Upper lobe of right lung (tissue), 1 donor: ENCODE results near the gene TMEM126A. TPM values are rescaled to one million over a fixed set of nuclear protein-coding genes. Genes with fewer than 3 reads are reported as not detected.
"Not testable (repeated sequence)": the region's sequence is repeated elsewhere in the genome, so short reads cannot be mapped to it uniquely, and the experiment has no call there.

Experiments
- ATAC-seq: fragments of 200-7000 bp; cut with Tn5 transposase; one replicate; pipeline ENCODE4 v1.9.1; 2020; ENCODE audit warnings: mild to moderate bottlenecking, moderate library complexity
- DNase-seq: peaks from one replicate; pipeline ENCODE4 v3.0.0-alpha.2; 2020
- H3K27ac ChIP-seq: fragments of 200-600 bp; one replicate; pipeline ENCODE4 v1.8.0; 2022
- H3K27me3 ChIP-seq: fragments of 200-600 bp; one replicate; pipeline ENCODE4 v1.8.0; 2022; ENCODE audit warnings: mild to moderate bottlenecking
- H3K36me3 ChIP-seq: fragments of 200-600 bp; one replicate; pipeline ENCODE4 v1.8.0; 2022
- H3K4me1 ChIP-seq: fragments of 200-600 bp; one replicate; pipeline ENCODE4 v1.8.0; 2022
- H3K4me3 ChIP-seq: fragments of 200-600 bp; one replicate; pipeline ENCODE4 v1.8.0; 2022; ENCODE audit warnings: mild to moderate bottlenecking
- H3K9me3 ChIP-seq: fragments of 200-600 bp; one replicate; pipeline ENCODE4 v1.8.0; 2022
- intact Hi-C: fragments of 100-400 bp; cut with DNase I; formaldehyde crosslinking; loops from one replicate; pipeline ENCODE4 v1.11.0; 2022
- total RNA-seq: library from RNA; stranded (reverse); fragmentation: NEBNext Ultra II Directional; extraction: Animal tissue kit (Norgen Biotek cat#: 25700); gene quantifications from one replicate; pipeline ENCODE4 v1.2.1, GENCODE V29; 2021
- TF ChIP-seq, protein P1 (sequence below): fragments of 200-600 bp; IDR thresholded peaks from one replicate; pipeline ENCODE4 v1.8.0; 2022; ENCODE audit warnings: antibody characterized with exemption
- donor health status: DM: no; HTN: yes; CAD: no; lungs with severe emphysema.

Gene TMEM126A
- total RNA-seq, 1 donor from 2014 or later = 26.1 TPM

DNA sequence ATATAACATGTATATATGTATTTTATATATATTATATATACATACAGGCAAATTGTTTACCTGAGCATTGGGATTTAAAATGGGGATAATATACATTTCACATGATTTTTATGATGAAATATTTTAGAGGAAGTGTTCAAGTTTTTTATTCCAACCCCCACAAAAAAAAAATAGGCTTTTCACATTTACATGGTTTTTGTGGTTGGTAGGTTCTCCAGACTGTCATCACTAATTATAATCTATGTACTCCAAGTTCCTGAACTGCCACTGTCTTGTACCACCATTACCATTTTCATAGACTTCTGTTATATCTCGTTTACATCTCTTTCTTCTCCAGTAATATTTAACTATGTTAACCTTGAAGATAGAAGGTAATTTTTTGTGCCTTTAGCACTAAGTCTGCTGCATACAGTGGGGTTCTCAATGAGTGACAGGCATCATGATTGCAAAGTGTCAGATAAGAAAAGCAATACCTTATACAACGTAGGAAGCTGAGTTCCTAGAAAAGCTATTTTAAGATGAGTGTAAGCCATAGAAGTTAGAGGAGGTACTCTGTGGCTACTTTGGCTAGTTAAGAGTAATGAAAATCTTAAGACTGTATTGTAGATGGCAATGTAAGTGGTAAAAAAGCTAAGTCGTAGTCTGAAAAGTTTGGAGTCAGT is 5.2 kb downstream of the TMEM126A start:
- H3K36me3 ChIP-seq = peaks cover 56% of the 10 kb centered on the region
- peaks cover 14% of the 10 kb centered on the region for H3K4me1 ChIP-seq

DNA sequence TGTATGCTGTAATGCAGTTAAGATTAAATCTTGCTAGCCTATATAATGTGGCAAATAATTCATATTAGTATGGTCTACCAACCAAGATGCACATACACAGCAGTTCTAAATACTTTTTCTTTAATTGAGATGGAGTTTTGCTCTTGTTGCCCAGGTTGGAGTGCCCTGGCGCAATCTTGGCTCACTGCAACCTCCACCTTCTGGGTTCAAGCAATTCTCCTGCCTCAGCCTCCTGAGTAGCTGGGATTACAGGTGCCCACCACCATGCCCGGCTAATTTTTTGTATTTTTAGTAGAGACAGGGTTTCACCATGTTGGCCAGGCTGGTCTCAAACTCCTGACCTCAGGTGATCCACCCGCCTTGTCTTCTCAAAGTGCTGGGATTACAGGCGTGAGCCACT is 6.6 kb downstream of the TMEM126A start:
- H3K4me3 ChIP-seq, H3K9me3 ChIP-seq, DNase-seq, ATAC-seq, H3K27me3 ChIP-seq, H3K27ac ChIP-seq, intact Hi-C loops: not testable (repeated sequence)
- Histone ChIP-seq H3K36me3 (peaks cover 69% of the 10 kb centered on the region), H3K4me1 (peaks cover 11% of the 10 kb centered on the region)

More for the DNA sequence above, 5.2 kb downstream of the TMEM126A start:
- H3K9me3 ChIP-seq = no peaks in the 10 kb centered on the region
- H3K27ac ChIP-seq = no peak overlapping the region
- intact Hi-C loops = no loop called here
- no peak for DNase-seq
- no peak for ATAC-seq
- no peak overlapping the region for H3K4me3 ChIP-seq
- H3K27me3 ChIP-seq = no peaks in the 10 kb centered on the region
- TF ChIP-seq, protein P1, sequence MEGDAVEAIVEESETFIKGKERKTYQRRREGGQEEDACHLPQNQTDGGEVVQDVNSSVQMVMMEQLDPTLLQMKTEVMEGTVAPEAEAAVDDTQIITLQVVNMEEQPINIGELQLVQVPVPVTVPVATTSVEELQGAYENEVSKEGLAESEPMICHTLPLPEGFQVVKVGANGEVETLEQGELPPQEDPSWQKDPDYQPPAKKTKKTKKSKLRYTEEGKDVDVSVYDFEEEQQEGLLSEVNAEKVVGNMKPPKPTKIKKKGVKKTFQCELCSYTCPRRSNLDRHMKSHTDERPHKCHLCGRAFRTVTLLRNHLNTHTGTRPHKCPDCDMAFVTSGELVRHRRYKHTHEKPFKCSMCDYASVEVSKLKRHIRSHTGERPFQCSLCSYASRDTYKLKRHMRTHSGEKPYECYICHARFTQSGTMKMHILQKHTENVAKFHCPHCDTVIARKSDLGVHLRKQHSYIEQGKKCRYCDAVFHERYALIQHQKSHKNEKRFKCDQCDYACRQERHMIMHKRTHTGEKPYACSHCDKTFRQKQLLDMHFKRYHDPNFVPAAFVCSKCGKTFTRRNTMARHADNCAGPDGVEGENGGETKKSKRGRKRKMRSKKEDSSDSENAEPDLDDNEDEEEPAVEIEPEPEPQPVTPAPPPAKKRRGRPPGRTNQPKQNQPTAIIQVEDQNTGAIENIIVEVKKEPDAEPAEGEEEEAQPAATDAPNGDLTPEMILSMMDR = no peak

DNA sequence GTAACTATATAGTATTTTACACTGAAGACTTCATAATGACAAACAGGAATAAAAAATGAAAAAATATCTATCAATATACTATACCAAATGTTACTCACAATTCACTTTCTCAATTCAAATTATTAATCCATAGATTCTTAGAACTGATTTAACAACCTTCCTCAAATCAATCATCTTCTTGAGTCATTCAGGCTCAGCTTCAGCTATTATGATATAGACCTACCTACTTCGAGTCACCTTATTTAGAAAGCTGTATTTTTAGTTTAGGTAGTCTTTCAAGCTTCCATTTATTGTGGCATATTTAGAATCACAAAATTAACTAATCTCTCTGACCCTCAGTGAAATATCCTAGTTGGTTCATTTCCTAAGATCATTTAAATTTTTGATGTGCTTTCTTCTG is 9.0 kb downstream of the TMEM126A start:
- ATAC-seq (no peak), DNase-seq (no peak)
- intact Hi-C loops = no loop called here
- H3K36me3 ChIP-seq = peaks cover 82% of the 10 kb centered on the region
- no peak overlapping the region for H3K4me3 ChIP-seq
- H3K9me3 ChIP-seq = no peaks in the 10 kb centered on the region
- peaks cover 33% of the 10 kb centered on the region for H3K4me1 ChIP-seq
- no peak overlapping the region for H3K27ac ChIP-seq
- TF ChIP-seq, protein P1 = no peak
- H3K27me3 ChIP-seq = no peaks in the 10 kb centered on the region

DNA sequence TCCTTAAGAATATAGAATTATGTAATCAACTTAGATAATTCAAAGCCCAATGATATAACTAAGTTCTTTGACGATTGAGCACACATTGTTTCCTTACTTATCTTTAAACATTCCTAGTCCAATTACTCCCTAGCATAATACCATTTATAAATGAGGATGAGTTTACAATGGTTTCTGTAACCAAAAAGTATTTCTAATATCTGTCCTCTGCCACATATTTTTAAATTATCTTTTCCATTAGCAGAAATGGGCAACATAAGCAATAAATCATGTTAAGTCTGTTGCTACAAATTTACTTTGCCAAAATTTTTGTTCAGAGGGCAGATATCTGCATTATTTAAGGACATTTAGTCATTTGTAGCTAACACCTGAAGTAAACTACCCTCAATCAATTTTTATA is 10.4 kb downstream of the TMEM126A start:
- intact Hi-C loops = no loop called here
- no peaks in the 10 kb centered on the region for H3K9me3 ChIP-seq
- H3K36me3 ChIP-seq = peaks cover 90% of the 10 kb centered on the region
- no peak overlapping the region for H3K4me3 ChIP-seq
- DNase-seq (no peak), ATAC-seq (no peak)
- H3K27me3 ChIP-seq = no peaks in the 10 kb centered on the region
- H3K27ac ChIP-seq = no peak overlapping the region
- TF ChIP-seq, protein P1 = no peak
- H3K4me1 ChIP-seq = peaks cover 45% of the 10 kb centered on the region

DNA sequence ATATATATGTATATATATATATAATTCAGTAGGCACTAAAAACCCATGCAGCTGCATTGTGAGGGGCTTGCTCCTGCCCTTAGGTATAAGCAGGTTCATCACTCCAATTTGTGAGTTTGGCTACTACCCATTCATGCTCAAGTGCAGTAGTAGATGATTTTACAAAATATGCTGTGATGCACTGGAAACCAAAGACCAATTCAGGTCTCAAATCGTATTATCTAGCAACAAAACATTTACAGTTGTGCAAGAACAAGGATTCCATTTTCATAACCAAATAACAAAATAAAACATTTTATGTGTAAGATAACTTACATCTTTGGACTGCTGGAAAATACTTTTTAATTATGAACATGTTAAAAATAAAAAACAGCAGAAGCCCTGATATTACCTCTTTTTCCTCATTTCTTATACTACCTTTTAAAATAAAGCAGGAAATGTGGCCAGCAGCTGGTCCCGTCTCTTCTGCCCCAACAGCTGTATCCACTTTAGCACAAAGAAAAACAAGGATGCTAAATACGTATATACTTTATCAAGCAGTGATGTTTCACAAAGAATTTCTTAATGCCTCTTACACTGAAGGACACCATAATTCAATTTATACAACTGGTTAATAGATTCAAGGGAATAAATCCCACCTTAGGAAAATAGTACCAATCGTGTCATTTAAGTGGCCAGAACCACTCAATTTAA is 14.4 kb downstream of the TMEM126A start:
- Histone ChIP-seq H3K4me3 (peak overlapping the region; percentile 94), H3K4me1 (peaks cover 45% of the 10 kb centered on the region), H3K27ac (no peak overlapping the region), H3K36me3 (peaks cover 54% of the 10 kb centered on the region), H3K9me3 (no peaks in the 10 kb centered on the region), H3K27me3 (no peaks in the 10 kb centered on the region)
- DNase-seq (no peak), ATAC-seq (no peak)
- TF ChIP-seq, protein P1 = no peak
- intact Hi-C loops = no loop called here

DNA sequence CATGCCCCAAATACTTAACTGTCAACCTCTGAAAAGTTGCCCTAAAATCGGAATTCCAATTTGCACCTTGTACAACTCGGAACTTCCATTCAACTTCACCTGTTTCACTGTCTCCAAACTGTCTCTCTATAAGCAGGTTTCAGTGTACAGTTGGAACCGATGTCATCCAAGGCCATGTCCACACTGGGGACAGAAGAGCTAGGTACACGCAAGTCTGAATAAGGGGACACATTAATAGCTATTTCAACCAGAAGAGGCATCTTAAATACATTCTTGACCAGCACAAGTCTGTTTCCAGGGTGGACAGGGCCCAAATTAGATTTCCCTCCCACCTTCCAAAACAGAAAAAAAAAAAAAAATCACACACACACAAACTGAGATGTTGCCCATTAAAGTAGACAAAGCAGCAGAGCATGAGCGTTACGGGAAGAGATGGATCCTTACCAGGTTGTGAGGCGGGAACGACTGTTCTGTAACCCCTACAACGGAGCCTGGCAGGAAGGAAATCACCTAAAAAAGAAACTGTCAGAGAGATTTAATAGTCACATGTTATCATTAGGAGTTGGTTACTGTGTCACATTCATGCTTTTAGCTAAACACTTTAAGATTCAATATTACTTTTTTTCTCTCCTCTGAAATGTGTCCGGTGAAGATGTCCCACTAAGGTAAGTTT is 15.4 kb downstream of the TMEM126A start:
- Histone ChIP-seq H3K27me3 (no peaks in the 10 kb centered on the region), H3K4me3 (peak overlapping the region; percentile 94), H3K27ac (peak overlapping the region; percentile 98), H3K9me3 (no peaks in the 10 kb centered on the region), H3K36me3 (peaks cover 45% of the 10 kb centered on the region), H3K4me1 (peaks cover 40% of the 10 kb centered on the region)
- no peak for ATAC-seq
- no peak for DNase-seq
- intact Hi-C loops = no loop called here
- TF ChIP-seq, protein P1 = no peak
